ENCODE results near the gene NR5A2.

NR5A2 gene

DNA sequence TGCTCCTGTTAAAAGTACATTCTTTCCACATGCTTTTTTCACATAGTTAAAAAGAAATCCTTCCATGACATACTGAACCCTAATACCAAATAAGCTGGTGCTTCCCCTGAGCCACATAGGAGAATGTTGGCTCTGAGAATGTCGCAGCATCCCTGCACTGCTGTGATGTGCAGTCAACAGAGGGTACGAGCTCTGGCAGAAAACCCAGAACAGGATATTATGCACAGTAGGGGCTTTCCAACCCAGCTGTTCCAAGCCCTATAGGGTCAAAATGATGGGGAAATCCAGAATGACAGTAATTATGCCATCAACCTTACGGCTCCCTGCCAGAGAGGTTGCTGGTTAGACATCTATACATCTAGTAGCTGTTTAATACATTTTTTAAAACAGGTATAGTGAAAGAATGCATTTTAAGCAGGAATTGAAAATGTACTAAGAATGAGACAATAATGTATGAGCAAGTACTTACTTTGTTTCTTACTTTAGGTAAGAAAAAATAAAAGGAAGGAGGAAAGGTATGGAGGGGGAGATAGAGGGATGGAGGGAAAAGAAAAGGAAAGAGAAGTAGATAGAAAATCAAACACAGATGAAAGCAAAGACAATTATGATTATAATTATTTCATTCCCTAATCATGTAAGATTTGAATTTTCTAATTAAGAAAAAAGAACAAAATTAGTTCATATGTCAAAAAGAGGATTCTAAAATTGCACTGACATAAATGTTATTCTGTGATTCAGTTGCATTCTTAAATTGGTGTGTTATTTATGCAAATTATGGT is 126.0 kb downstream of the NR5A2 start:
- H3K27me3 ChIP-seq (ENCODE audit: control insufficient read depth, insufficient read depth, low read length): no peaks in the 10 kb centered on the region
- no peaks in the 10 kb centered on the region for H3K9me3 ChIP-seq (ENCODE audit: control insufficient read depth, low read depth, low read length)
- no peaks in the 10 kb centered on the region for H3K36me3 ChIP-seq (ENCODE audit: control insufficient read depth, low read depth, low read length)
- H3K4me1 ChIP-seq (ENCODE audit: control insufficient read depth, low read depth, low read length): no peaks in the 10 kb centered on the region
- H3K4me3 ChIP-seq (ENCODE audit: low read length): no peak overlapping the region
- no peak overlapping the region for H3K27ac ChIP-seq (ENCODE audit: low read length)
- H3K9ac ChIP-seq (ENCODE audit: low read length): no peak overlapping the region

DNA sequence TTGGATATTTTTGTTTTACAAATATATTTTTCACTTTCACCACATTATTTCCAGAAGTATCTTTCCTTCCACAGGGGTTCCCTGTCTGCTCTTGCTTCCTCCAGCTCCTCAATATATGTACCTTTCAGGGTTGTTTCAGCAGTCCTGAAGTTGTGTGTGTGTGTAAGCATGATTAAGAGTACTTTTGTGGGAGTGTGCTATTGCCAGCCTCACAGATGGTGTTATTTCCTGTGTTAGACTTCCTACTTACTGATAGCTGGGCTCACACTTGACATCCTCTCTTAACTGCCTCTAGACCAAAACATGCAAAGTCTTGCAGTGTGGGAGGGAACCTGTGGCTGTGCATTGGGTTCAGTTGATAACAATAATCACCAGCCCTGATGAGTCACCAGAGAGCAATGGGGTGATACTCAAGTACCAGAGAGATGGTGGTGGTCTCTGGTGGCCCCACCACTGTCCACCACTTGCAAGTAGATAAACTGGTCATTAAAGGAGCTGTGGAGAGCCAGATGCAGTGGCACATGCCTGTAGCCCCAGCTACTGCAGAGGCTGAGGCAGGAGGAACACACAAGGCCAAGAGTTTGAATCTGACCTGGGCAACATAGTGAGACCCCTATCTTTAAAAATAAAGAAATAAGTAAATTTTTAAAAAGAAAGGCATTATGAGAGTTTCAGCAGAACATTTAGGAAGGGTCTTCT is 126.7 kb downstream of the NR5A2 start:
- Histone ChIP-seq H3K27ac (ENCODE audit: low read length) (no peak overlapping the region), H3K9me3 (ENCODE audit: control insufficient read depth, low read depth, low read length) (no peaks in the 10 kb centered on the region), H3K36me3 (ENCODE audit: control insufficient read depth, low read depth, low read length) (no peaks in the 10 kb centered on the region), H3K9ac (ENCODE audit: low read length) (no peak overlapping the region), H3K27me3 (ENCODE audit: control insufficient read depth, insufficient read depth, low read length) (no peaks in the 10 kb centered on the region), H3K4me1 (ENCODE audit: control insufficient read depth, low read depth, low read length) (no peaks in the 10 kb centered on the region), H3K4me3 (ENCODE audit: low read length) (no peak overlapping the region)

DNA sequence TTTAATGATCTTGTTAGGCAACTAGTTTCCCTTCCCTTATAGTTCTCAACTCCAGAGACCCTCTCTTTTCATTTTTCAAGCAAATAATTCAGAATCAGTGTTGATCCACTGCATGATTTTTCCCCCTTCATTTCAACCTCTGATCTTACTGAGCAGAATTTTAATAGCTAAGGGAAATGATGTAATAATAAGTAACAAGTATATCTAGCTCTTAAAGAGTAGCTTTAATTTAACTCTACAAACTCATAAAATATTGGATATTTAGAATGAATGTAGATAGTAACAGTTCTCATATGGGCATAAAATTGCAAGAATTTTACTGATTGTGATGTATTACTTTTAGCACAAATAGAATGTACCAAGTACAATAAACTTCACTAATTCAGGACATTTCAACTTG is 130.2 kb downstream of the NR5A2 start:
- Histone ChIP-seq H3K27ac (ENCODE audit: low read length) (no peak overlapping the region), H3K9me3 (ENCODE audit: control insufficient read depth, low read depth, low read length) (no peaks in the 10 kb centered on the region), H3K4me3 (ENCODE audit: low read length) (no peak overlapping the region), H3K4me1 (ENCODE audit: control insufficient read depth, low read depth, low read length) (no peaks in the 10 kb centered on the region), H3K9ac (ENCODE audit: low read length) (no peak overlapping the region), H3K36me3 (ENCODE audit: control insufficient read depth, low read depth, low read length) (no peaks in the 10 kb centered on the region), H3K27me3 (ENCODE audit: control insufficient read depth, insufficient read depth, low read length) (no peaks in the 10 kb centered on the region)

DNA sequence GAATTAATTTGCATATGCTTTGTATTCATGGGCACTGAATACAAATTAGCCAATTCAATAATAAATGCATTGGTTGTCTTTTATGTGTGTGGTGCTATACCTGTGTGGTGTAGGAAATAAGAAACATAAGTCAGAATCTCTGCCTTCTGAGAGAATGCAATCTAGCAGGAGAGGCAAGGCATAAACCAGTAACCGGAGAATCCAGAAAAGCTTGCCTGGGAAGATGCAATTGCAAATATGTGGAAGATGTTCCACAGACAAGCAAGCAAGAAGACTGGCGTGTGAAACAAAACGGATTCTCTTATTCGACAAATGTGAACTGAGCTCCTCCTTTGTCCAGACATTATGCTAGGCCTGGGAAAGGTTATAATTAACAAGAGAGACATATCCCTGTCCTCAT is 134.3 kb downstream of the NR5A2 start:
- Histone ChIP-seq H3K36me3 (ENCODE audit: control insufficient read depth, low read depth, low read length) (no peaks in the 10 kb centered on the region), H3K9me3 (ENCODE audit: control insufficient read depth, low read depth, low read length) (no peaks in the 10 kb centered on the region), H3K4me3 (ENCODE audit: low read length) (no peak overlapping the region), H3K9ac (ENCODE audit: low read length) (no peak overlapping the region), H3K4me1 (ENCODE audit: control insufficient read depth, low read depth, low read length) (no peaks in the 10 kb centered on the region), H3K27me3 (ENCODE audit: control insufficient read depth, insufficient read depth, low read length) (no peaks in the 10 kb centered on the region), H3K27ac (ENCODE audit: low read length) (no peak overlapping the region)

DNA sequence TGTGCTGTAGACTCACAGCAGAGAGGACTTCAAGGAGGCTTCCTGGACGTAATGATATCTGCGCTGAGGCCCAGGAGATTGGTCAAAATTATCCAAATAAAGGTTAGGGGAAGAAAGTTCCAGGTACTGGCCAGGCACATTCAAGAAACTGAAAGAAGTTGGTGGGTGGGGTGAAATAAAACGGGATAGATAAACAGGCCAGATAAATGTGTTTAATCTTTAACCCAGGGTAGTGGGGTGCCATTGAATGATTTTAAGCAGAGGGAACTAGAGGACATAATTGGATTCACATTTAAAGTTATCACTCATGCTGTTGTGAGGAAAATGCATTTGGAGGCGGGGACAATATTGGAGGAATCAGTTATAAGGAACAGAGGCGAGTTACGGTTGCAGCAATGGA is 134.7 kb downstream of the NR5A2 start:
- H3K36me3 ChIP-seq (ENCODE audit: control insufficient read depth, low read depth, low read length): no peaks in the 10 kb centered on the region
- H3K9me3 ChIP-seq (ENCODE audit: control insufficient read depth, low read depth, low read length): no peaks in the 10 kb centered on the region
- H3K27me3 ChIP-seq (ENCODE audit: control insufficient read depth, insufficient read depth, low read length): no peaks in the 10 kb centered on the region
- H3K27ac ChIP-seq (ENCODE audit: low read length): no peak overlapping the region
- H3K4me1 ChIP-seq (ENCODE audit: control insufficient read depth, low read depth, low read length): no peaks in the 10 kb centered on the region
- no peak overlapping the region for H3K9ac ChIP-seq (ENCODE audit: low read length)
- H3K4me3 ChIP-seq (ENCODE audit: low read length): no peak overlapping the region

DNA sequence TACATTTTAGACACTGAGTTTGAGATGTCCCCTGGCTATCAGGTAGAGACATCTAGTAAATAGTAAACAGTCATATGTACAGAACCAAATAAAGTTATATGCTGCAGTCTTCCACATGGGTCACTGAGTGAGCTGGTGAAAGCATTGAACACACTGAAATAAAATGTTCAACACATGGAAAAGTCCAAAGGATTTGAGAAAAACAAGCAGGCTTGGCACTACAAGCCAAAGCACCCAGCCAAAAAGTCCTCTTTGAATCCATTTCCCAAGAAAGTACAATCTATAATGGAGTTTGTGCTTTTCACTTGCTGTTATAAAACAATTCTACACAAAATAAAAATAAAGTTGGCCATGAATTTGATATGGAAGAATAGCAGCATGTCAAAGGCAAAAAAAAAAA is 135.4 kb downstream of the NR5A2 start:
- Histone ChIP-seq H3K27ac (ENCODE audit: low read length) (no peak overlapping the region), H3K4me1 (ENCODE audit: control insufficient read depth, low read depth, low read length) (no peaks in the 10 kb centered on the region), H3K9ac (ENCODE audit: low read length) (no peak overlapping the region)

DNA sequence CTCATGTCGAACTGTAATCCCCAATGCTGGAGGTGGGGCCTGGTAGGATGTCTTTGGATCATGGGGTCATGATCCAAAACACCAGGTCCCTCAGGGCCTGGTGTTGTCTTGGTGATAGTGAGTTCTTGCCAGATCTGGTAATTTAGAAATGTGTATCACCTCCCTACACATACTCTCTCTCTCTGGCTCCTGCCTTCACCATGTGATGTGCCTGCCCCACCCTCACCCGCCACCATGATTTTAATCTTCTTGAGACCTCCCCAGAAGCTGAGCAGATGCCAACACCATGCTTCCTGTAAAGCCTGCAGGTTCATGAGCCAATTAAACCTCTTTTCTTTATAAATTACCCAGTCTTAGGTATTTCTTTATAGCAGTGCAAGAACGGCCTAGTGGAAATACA is 136.4 kb downstream of the NR5A2 start:
- no peaks in the 10 kb centered on the region for H3K4me1 ChIP-seq (ENCODE audit: control insufficient read depth, low read depth, low read length)
- no peak overlapping the region for H3K9ac ChIP-seq (ENCODE audit: low read length)
- no peak overlapping the region for H3K4me3 ChIP-seq (ENCODE audit: low read length)
- no peak overlapping the region for H3K27ac ChIP-seq (ENCODE audit: low read length)
- H3K9me3 ChIP-seq (ENCODE audit: control insufficient read depth, low read depth, low read length): no peaks in the 10 kb centered on the region
- H3K36me3 ChIP-seq (ENCODE audit: control insufficient read depth, low read depth, low read length): no peaks in the 10 kb centered on the region
- H3K27me3 ChIP-seq (ENCODE audit: control insufficient read depth, insufficient read depth, low read length): no peaks in the 10 kb centered on the region

More for the DNA sequence above, 135.4 kb downstream of the NR5A2 start:
- H3K4me3 ChIP-seq (ENCODE audit: low read length): no peak overlapping the region
- H3K36me3 ChIP-seq (ENCODE audit: control insufficient read depth, low read depth, low read length): no peaks in the 10 kb centered on the region
- H3K9me3 ChIP-seq (ENCODE audit: control insufficient read depth, low read depth, low read length): no peaks in the 10 kb centered on the region
- no peaks in the 10 kb centered on the region for H3K27me3 ChIP-seq (ENCODE audit: control insufficient read depth, insufficient read depth, low read length)

DNA sequence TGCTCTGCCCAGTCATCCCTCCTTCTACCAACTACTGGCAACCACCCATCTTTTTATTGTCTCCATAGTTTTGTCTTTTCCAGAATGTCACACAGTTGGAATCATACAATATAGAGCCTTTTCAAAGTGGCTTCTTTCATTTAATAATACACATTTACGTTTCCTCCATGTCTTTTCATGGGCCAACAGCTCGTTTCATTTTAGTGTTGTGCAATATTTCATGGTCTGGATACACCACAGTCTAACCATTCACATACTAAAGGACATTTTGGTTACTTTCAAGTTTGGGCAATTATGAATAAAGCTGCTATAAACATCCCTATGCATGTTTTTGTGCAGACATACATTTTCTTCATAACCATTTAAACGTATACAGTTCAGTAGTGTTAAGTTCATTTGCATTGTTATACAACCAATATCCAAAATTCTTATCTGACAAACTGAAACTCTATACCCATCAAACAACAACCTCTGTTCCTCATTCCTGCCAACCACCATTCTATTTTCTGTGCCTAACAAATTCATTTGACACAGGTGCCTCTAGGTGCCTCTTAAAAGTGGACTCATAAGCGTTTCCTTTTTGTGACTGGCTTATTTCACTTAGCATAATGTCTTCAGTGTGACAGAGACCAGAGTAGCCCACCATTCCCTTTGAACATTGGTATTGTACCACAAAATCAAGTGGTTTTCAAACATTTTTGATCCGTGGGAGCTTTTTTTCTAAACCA is 138.1 kb downstream of the NR5A2 start:
- H3K4me1 ChIP-seq (ENCODE audit: control insufficient read depth, low read depth, low read length): no peaks in the 10 kb centered on the region
- H3K27me3 ChIP-seq (ENCODE audit: control insufficient read depth, insufficient read depth, low read length): no peaks in the 10 kb centered on the region
- no peak overlapping the region for H3K27ac ChIP-seq (ENCODE audit: low read length)
- H3K36me3 ChIP-seq (ENCODE audit: control insufficient read depth, low read depth, low read length): no peaks in the 10 kb centered on the region
- H3K9ac ChIP-seq (ENCODE audit: low read length): no peak overlapping the region
- H3K9me3 ChIP-seq (ENCODE audit: control insufficient read depth, low read depth, low read length): no peaks in the 10 kb centered on the region
- no peak overlapping the region for H3K4me3 ChIP-seq (ENCODE audit: low read length)

DNA sequence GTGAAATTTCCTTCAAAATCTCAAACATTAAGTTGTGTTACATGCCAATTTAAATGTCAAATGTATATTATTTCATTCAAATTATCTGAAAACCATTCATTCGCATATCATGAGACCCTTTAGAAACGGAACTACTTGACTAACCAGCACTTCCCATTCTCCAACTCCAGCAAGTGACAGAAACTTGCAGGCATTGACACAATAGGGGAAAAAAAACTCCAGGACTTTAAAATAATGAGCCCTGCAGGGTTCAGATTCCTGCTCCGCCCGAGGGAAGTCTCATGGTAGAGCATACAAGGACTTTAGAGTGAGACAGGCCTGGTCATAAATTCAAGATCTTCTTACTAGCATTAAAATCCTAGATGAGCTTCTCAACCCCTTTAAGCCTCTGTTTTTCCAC is 138.9 kb downstream of the NR5A2 start:
- Histone ChIP-seq H3K4me3 (ENCODE audit: low read length) (no peak overlapping the region), H3K27me3 (ENCODE audit: control insufficient read depth, insufficient read depth, low read length) (no peaks in the 10 kb centered on the region), H3K9ac (ENCODE audit: low read length) (no peak overlapping the region), H3K4me1 (ENCODE audit: control insufficient read depth, low read depth, low read length) (no peaks in the 10 kb centered on the region), H3K9me3 (ENCODE audit: control insufficient read depth, low read depth, low read length) (no peaks in the 10 kb centered on the region), H3K36me3 (ENCODE audit: control insufficient read depth, low read depth, low read length) (no peaks in the 10 kb centered on the region), H3K27ac (ENCODE audit: low read length) (no peak overlapping the region)

DNA sequence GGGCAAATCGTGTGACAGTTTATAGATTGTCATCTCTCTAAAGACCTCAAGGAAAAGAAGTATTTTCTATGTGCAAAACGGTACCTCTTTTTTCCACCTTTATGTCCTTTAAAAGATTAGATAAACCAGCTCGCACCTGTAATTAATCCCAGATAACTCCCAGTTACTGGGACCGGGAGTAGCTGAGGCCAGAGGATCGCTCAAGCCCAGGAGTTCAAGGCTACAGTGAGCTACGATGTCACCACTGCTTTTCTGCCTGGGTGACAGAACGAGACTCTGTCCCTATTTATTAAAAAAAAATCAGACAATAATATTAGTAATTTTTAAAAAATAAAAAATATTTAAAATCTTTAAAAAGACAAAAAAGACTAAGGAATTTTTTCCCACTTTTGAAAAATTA is 141.4 kb downstream of the NR5A2 start:
- H3K36me3 ChIP-seq (ENCODE audit: control insufficient read depth, low read depth, low read length): no peaks in the 10 kb centered on the region
- H3K9me3 ChIP-seq (ENCODE audit: control insufficient read depth, low read depth, low read length): no peaks in the 10 kb centered on the region
- no peak overlapping the region for H3K4me3 ChIP-seq (ENCODE audit: low read length)
- peaks cover 3% of the 10 kb centered on the region for H3K4me1 ChIP-seq (ENCODE audit: control insufficient read depth, low read depth, low read length)
- H3K9ac ChIP-seq (ENCODE audit: low read length): no peak overlapping the region
- no peaks in the 10 kb centered on the region for H3K27me3 ChIP-seq (ENCODE audit: control insufficient read depth, insufficient read depth, low read length)
- H3K27ac ChIP-seq (ENCODE audit: low read length): no peak overlapping the region

DNA sequence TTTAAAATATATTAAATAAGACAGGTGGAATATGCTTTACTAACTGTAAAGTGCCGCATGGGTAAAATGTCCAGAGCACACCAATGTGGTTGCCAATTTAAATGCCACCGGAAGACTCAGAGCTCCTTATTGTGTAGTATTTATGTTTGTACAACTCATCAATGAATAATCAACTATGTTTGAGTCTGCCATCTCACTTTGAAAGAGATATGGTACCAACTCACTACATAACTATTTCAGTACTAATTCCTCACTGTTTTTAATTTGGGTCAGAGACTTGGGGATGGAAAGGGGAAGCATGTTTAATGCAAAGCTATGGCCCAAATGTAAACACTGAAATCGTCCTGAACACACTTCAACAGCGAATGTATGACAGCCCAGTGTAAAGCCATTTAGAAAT is 144.8 kb downstream of the NR5A2 start:
- H3K36me3 ChIP-seq (ENCODE audit: control insufficient read depth, low read depth, low read length): no peaks in the 10 kb centered on the region
- H3K27ac ChIP-seq (ENCODE audit: low read length): no peak overlapping the region
- no peaks in the 10 kb centered on the region for H3K9me3 ChIP-seq (ENCODE audit: control insufficient read depth, low read depth, low read length)
- H3K9ac ChIP-seq (ENCODE audit: low read length): no peak overlapping the region
- H3K4me1 ChIP-seq (ENCODE audit: control insufficient read depth, low read depth, low read length): peaks cover 8% of the 10 kb centered on the region
- no peak overlapping the region for H3K4me3 ChIP-seq (ENCODE audit: low read length)
- H3K27me3 ChIP-seq (ENCODE audit: control insufficient read depth, insufficient read depth, low read length): no peaks in the 10 kb centered on the region
